ENCODE measurements around the gene NOP16.
A peak's percentile ranks its signal among the peaks of the same experiment; 100 is the strongest.

The NOP16 gene

DNA sequence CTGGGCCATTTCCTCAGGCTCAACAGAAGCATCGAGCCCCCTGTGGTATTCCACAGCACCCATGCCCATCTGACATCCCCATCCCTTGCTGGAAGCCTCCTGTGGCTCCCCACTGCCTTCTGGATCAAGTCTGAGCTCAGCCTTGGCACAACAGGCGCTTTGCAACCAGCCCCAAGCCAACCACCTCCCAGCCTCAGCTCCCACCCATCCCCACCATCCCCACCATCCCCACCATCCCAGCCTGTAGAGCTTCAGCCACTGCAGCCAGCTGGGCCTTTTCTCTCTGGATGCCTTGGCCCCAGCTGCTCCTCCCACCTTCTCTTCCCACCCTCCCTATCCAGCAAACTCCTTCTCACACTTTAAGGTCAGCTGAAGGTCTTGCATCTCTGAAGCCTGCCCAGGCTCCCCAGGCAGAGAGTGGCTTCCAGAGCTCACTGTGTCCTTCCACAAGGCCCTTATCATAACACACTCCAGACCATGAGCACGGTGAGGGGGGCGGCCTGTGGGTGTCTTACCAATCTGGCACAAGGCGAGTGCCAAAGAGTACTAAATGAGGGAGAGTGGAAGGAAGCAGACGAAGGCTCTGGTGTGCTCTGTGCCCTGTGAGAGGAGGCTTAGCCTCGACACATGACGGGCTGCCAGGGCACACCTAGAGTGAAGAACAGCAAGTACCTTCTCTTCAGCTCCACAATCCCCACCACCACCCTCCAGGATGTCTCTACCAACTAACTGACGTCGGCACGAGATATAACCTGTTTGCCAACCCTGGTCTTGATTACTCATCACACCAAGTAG is 6.7 kb upstream of the NOP16 start:
- no peak overlapping the region for H3K27ac ChIP-seq (ENCODE audit: low read depth, low read length)
- no peaks in the 10 kb centered on the region for H3K9me3 ChIP-seq (ENCODE audit: control insufficient read depth, insufficient read depth, low read length)
- H3K4me3 ChIP-seq (ENCODE audit: low read depth, low read length): no peak overlapping the region
- H3K27me3 ChIP-seq (ENCODE audit: control insufficient read depth, insufficient read depth, low read length): no peaks in the 10 kb centered on the region
- peaks cover 8% of the 10 kb centered on the region for H3K36me3 ChIP-seq (ENCODE audit: control insufficient read depth, insufficient read depth, low read length)
- no peaks in the 10 kb centered on the region for H3K4me1 ChIP-seq (ENCODE audit: control insufficient read depth, insufficient read depth, low read length)
- H3K9ac ChIP-seq (ENCODE audit: low read depth, low read length): no peak overlapping the region

DNA sequence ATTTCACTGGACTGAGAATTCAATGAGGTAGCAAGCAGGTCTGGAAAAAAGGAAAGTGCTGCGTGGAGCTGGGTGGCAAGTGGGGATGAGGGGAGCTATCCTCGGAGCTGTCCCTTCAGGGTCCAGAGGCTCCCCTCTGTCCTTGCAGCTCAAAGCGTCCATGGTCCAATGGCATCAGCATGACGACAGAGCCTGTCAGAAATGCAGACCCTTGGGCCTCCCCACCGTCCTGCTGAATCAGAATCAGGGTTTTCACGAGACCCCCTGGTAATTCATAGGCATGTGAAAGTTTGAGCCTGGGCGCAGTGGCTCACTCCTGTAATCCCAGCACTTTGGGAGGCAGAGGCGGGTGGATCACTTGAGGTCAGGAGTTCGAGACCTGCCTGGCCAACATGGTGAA is 5.7 kb upstream of the NOP16 start:
- H3K27me3 ChIP-seq (ENCODE audit: control insufficient read depth, insufficient read depth, low read length): no peaks in the 10 kb centered on the region
- peaks cover 8% of the 10 kb centered on the region for H3K36me3 ChIP-seq (ENCODE audit: control insufficient read depth, insufficient read depth, low read length)
- no peaks in the 10 kb centered on the region for H3K9me3 ChIP-seq (ENCODE audit: control insufficient read depth, insufficient read depth, low read length)
- H3K27ac ChIP-seq (ENCODE audit: low read depth, low read length): no peak overlapping the region
- no peaks in the 10 kb centered on the region for H3K4me1 ChIP-seq (ENCODE audit: control insufficient read depth, insufficient read depth, low read length)
- H3K4me3 ChIP-seq (ENCODE audit: low read depth, low read length): no peak overlapping the region
- no peak overlapping the region for H3K9ac ChIP-seq (ENCODE audit: low read depth, low read length)

DNA sequence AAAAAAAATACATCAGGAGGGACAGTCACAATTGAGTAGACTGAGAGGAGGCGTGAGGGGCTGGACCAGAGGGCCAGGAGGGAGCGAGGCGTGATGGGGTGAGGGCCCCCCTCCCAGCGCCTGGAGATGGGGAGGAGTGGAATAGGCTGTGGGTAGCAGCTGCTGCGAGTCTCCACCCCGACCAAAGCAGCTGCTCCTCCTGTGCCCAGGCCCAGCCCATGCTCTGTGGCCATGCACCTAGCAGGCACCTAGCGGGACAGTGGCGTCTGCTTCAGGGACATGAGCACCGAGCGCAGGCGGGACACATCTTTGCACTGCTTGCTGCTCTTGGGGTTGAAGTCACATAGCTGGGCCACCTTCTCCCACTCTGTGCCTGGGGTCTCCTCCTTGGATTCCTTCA is 4.1 kb upstream of the NOP16 start:
- H3K4me1 ChIP-seq (ENCODE audit: control insufficient read depth, insufficient read depth, low read length): peaks cover 2% of the 10 kb centered on the region; the same call in 1 of the 2 replicates
- H3K27me3 ChIP-seq (ENCODE audit: control insufficient read depth, insufficient read depth, low read length): no peaks in the 10 kb centered on the region
- no peak overlapping the region for H3K27ac ChIP-seq (ENCODE audit: low read depth, low read length)
- H3K9me3 ChIP-seq (ENCODE audit: control insufficient read depth, insufficient read depth, low read length): no peaks in the 10 kb centered on the region
- H3K4me3 ChIP-seq (ENCODE audit: low read depth, low read length): no peak overlapping the region
- no peak overlapping the region for H3K9ac ChIP-seq (ENCODE audit: low read depth, low read length)
- H3K36me3 ChIP-seq (ENCODE audit: control insufficient read depth, insufficient read depth, low read length): peaks cover 8% of the 10 kb centered on the region

DNA sequence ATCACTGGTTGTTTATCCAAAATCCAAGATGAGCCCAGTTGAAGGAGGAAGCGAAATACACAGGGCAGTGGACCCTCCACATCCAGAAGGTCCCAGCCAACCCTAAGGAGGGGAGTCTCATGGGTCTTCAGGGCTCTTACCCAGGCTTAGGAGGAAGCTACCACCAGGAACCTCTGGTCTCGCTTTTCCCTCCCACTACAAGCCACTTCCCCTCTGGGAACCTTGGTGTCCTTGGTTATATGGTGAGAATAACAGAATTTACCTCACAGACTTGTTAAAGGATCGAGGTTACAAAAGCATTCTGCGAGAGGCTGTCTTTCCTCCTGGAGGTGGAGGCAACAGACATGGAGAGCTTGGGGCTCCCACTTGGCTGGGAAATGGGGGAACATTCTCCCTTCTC is 3.6 kb upstream of the NOP16 start:
- Histone ChIP-seq H3K27ac (ENCODE audit: low read depth, low read length) (no peak overlapping the region), H3K9ac (ENCODE audit: low read depth, low read length) (no peak overlapping the region), H3K9me3 (ENCODE audit: control insufficient read depth, insufficient read depth, low read length) (no peaks in the 10 kb centered on the region), H3K4me1 (ENCODE audit: control insufficient read depth, insufficient read depth, low read length) (peaks cover 8% of the 10 kb centered on the region), H3K27me3 (ENCODE audit: control insufficient read depth, insufficient read depth, low read length) (no peaks in the 10 kb centered on the region), H3K4me3 (ENCODE audit: low read depth, low read length) (no peak overlapping the region), H3K36me3 (ENCODE audit: control insufficient read depth, insufficient read depth, low read length) (peaks cover 12% of the 10 kb centered on the region)

DNA sequence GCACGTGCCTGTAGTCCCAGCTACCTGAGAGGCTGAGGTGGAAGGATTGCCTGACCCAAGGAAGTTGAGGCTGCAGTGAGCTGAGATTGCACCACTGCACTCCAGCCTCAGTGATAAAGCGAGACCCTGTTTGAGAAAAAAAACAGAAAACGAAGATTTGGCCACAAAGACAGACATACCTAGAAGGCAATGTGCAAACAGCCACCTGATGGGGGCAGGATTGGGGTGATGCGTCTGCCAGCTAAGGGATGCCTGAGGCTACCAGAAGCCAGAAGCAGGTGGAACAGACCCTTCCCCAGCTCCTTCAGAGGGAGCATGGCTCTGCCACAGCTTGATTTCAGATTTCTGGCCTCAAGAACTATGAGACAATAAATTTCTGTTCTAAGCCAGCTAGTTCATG is 3.1 kb upstream of the NOP16 start:
- Histone ChIP-seq H3K36me3 (ENCODE audit: control insufficient read depth, insufficient read depth, low read length) (peaks cover 17% of the 10 kb centered on the region), H3K4me1 (ENCODE audit: control insufficient read depth, insufficient read depth, low read length) (peaks cover 8% of the 10 kb centered on the region), H3K9me3 (ENCODE audit: control insufficient read depth, insufficient read depth, low read length) (no peaks in the 10 kb centered on the region), H3K27ac (ENCODE audit: low read depth, low read length) (no peak overlapping the region), H3K4me3 (ENCODE audit: low read depth, low read length) (no peak overlapping the region), H3K9ac (ENCODE audit: low read depth, low read length) (no peak overlapping the region), H3K27me3 (ENCODE audit: control insufficient read depth, insufficient read depth, low read length) (no peaks in the 10 kb centered on the region)

GRCh38 chr5:176389135-176390123 is 1.0 kb upstream of the NOP16 start:
- Histone ChIP-seq H3K4me1 (ENCODE audit: control insufficient read depth, insufficient read depth, low read length) (peaks cover 8% of the 10 kb centered on the region), H3K9me3 (ENCODE audit: control insufficient read depth, insufficient read depth, low read length) (no peaks in the 10 kb centered on the region), H3K9ac (ENCODE audit: low read depth, low read length) (peak overlapping the region; percentile 85), H3K27ac (ENCODE audit: low read depth, low read length) (peak overlapping the region; percentile 99), H3K4me3 (ENCODE audit: low read depth, low read length) (peak overlapping the region; percentile 95), H3K36me3 (ENCODE audit: control insufficient read depth, insufficient read depth, low read length) (peaks cover 38% of the 10 kb centered on the region), H3K27me3 (ENCODE audit: control insufficient read depth, insufficient read depth, low read length) (no peaks in the 10 kb centered on the region)

DNA sequence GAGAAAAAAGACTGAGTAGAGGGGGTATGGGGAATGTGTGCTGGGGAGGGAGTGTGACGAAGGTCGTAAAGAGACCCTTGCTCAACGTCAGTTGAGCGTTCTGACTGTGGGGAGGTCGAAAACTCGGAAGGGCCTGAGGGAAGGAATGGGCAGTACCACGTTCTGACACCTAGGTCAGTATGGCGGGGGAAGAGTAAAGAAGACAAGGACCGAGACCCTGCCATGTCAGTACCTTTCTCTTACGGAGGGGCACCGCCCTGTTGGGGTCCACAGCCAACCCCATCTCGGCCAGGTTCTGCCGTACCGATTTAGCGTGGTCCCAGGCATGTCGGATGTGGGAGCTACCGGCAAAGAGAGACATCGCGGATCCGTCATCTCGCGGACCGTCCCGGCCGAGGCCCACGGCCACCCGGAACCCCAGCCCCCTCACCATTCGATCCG is 375 bp downstream of the NOP16 start:
- peak overlapping the region; percentile 99 for H3K27ac ChIP-seq (ENCODE audit: low read depth, low read length)
- H3K4me3 ChIP-seq (ENCODE audit: low read depth, low read length): peak overlapping the region; percentile 95
- peak overlapping the region; percentile 97 for H3K9ac ChIP-seq (ENCODE audit: low read depth, low read length)
- H3K27me3 ChIP-seq (ENCODE audit: control insufficient read depth, insufficient read depth, low read length): no peaks in the 10 kb centered on the region
- peaks cover 52% of the 10 kb centered on the region for H3K36me3 ChIP-seq (ENCODE audit: control insufficient read depth, insufficient read depth, low read length)
- H3K9me3 ChIP-seq (ENCODE audit: control insufficient read depth, insufficient read depth, low read length): no peaks in the 10 kb centered on the region
- H3K4me1 ChIP-seq (ENCODE audit: control insufficient read depth, insufficient read depth, low read length): peaks cover 8% of the 10 kb centered on the region

- Histone ChIP-seq H3K27ac (ENCODE audit: low read depth, low read length) (peak overlapping the region; percentile 99), H3K4me3 (ENCODE audit: low read depth, low read length) (peak overlapping the region; percentile 95), H3K4me1 (ENCODE audit: control insufficient read depth, insufficient read depth, low read length) (peaks cover 8% of the 10 kb centered on the region), H3K27me3 (ENCODE audit: control insufficient read depth, insufficient read depth, low read length) (no peaks in the 10 kb centered on the region), H3K36me3 (ENCODE audit: control insufficient read depth, insufficient read depth, low read length) (peaks cover 58% of the 10 kb centered on the region), H3K9me3 (ENCODE audit: control insufficient read depth, insufficient read depth, low read length) (no peaks in the 10 kb centered on the region), H3K9ac (ENCODE audit: low read depth, low read length) (peak overlapping the region; percentile 97)
These were observed 943 bp downstream of the NOP16 start for GRCh38 chr5:176387384-176387925.

GRCh38 chr5:176386491-176386890 is 1.9 kb downstream of the NOP16 start:
- H3K36me3 ChIP-seq (ENCODE audit: control insufficient read depth, insufficient read depth, low read length): peaks cover 59% of the 10 kb centered on the region
- peaks cover 8% of the 10 kb centered on the region for H3K4me1 ChIP-seq (ENCODE audit: control insufficient read depth, insufficient read depth, low read length)
- no peaks in the 10 kb centered on the region for H3K27me3 ChIP-seq (ENCODE audit: control insufficient read depth, insufficient read depth, low read length)
- no peak overlapping the region for H3K4me3 ChIP-seq (ENCODE audit: low read depth, low read length)
- no peaks in the 10 kb centered on the region for H3K9me3 ChIP-seq (ENCODE audit: control insufficient read depth, insufficient read depth, low read length)
- no peak overlapping the region for H3K9ac ChIP-seq (ENCODE audit: low read depth, low read length)
- H3K27ac ChIP-seq (ENCODE audit: low read depth, low read length): no peak overlapping the region

DNA sequence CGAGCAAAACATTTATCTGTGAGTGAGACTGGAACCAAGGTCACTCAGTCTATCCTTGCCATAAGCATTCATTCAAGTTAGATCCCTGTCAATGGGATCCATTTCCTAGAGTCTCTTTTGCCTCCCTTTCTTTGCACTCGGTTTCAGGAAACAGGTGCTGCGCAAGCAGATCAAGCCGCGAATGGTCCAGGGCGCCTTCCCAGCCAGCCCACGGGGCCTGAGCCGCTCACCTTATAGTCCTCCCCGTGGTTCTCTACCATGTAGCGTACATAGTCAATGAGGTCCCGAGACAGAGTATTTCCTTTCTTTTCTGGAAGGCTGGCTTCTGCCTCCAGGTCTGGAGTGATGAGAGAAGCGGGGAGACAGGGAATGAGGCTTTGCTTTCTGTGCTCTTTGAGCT is 3.4 kb downstream of the NOP16 start:
- Histone ChIP-seq H3K9me3 (ENCODE audit: control insufficient read depth, insufficient read depth, low read length) (no peaks in the 10 kb centered on the region), H3K4me1 (ENCODE audit: control insufficient read depth, insufficient read depth, low read length) (peaks cover 8% of the 10 kb centered on the region), H3K27ac (ENCODE audit: low read depth, low read length) (no peak overlapping the region), H3K9ac (ENCODE audit: low read depth, low read length) (no peak overlapping the region), H3K36me3 (ENCODE audit: control insufficient read depth, insufficient read depth, low read length) (peaks cover 65% of the 10 kb centered on the region), H3K27me3 (ENCODE audit: control insufficient read depth, insufficient read depth, low read length) (no peaks in the 10 kb centered on the region), H3K4me3 (ENCODE audit: low read depth, low read length) (no peak overlapping the region)

Data from HUES48 (cell line).